ENCODE results near the gene RIN3.

Gene RIN3

GRCh38 chr14:92590941-92591340 lies 77.4 kb downstream of the RIN3 start:
- in situ Hi-C loops (cut with MboI; ENCODE audit: low sequenced_read_pairs): no loop called here

GRCh38 chr14:92591346-92591745 lies 77.8 kb downstream of the RIN3 start:
- in situ Hi-C loops (cut with MboI; ENCODE audit: low sequenced_read_pairs): no loop called here

DNA sequence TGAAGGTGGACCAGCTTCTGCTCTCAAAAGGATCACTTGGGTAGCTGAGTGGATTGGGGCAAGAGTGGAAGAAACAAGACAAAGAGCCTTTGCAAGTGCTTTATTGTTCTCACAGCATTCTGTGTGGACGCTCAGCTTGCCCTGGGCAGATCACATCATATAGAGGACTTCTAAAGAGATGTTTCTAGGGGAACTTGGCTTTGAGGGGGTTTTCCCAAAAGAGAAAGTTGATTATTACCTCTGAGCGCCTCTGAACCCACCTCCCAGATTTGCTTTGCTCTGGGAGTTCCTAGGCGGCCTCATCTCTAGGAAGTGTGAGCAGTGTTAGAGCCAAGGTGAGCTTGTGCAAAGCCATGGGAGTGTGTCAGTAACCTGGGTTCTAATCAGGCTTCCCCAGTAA lies 81.7 kb downstream of the RIN3 start:
- in situ Hi-C loops (cut with MboI; ENCODE audit: low sequenced_read_pairs): no loop called here

GRCh38 chr14:92596331-92596907 lies 82.8 kb downstream of the RIN3 start:
- in situ Hi-C loops (cut with MboI; ENCODE audit: low sequenced_read_pairs): no loop called here

- in situ Hi-C loops (cut with MboI; ENCODE audit: low sequenced_read_pairs): no loop called here
Observed at GRCh38 chr14:92597906-92598905, 84.6 kb downstream of the RIN3 start.

- in situ Hi-C loops (cut with MboI; ENCODE audit: low sequenced_read_pairs): no loop called here
Observed at GRCh38 chr14:92599811-92600210, 86.2 kb downstream of the RIN3 start.

DNA sequence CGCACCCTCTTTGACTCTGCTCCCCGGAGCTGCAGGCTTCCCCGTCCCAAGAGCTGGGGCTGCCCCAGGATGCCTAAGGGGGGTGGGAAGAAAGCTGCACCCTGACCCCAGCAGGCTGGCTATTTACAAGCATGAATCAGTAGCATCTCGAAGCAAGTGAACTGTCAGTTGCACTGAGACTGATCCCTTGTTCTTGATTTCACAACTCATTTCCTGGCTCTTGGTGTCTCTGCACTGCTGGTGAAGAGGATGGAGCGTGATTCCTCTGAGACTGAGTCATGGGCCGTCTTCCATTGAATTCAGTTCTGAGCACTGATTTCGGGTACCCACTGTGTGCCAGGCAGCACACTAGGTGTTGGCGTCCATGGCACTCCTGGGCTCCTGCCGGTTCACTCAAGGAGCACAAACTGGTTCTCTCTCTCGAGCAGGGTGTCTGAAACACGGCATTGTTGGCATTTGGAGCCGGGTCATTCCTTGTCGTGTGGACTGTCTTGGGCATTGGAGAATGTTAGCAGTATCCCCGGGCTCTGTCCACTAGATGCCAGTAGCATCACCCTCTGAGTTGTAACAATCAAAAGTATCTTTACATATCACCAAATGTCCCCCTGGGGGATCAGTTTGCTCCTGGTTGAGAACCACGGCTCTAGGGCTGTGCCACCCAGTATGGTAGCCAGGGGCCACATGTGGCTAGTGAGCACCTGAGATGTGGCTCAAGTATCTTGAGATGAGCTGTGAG lies 86.9 kb downstream of the RIN3 start:
- in situ Hi-C loops (cut with MboI; ENCODE audit: low sequenced_read_pairs): no loop called here

GRCh38 chr14:92601131-92601710 lies 87.6 kb downstream of the RIN3 start:
- in situ Hi-C loops (cut with MboI; ENCODE audit: low sequenced_read_pairs): no loop called here

GRCh38 chr14:92601757-92602417 lies 88.3 kb downstream of the RIN3 start:
- in situ Hi-C loops (cut with MboI; ENCODE audit: low sequenced_read_pairs): no loop called here

- in situ Hi-C loops (cut with MboI; ENCODE audit: low sequenced_read_pairs): no loop called here
Observed at GRCh38 chr14:92603309-92604242, 90.0 kb downstream of the RIN3 start.

- in situ Hi-C loops (cut with MboI; ENCODE audit: low sequenced_read_pairs): no loop called here
Observed at GRCh38 chr14:92605274-92605940, 91.8 kb downstream of the RIN3 start.

GRCh38 chr14:92607251-92607650 lies 93.7 kb downstream of the RIN3 start:
- in situ Hi-C loops (cut with MboI; ENCODE audit: low sequenced_read_pairs): no loop called here

GRCh38 chr14:92607702-92608429 lies 94.3 kb downstream of the RIN3 start:
- in situ Hi-C loops (cut with MboI; ENCODE audit: low sequenced_read_pairs): no loop called here

DNA sequence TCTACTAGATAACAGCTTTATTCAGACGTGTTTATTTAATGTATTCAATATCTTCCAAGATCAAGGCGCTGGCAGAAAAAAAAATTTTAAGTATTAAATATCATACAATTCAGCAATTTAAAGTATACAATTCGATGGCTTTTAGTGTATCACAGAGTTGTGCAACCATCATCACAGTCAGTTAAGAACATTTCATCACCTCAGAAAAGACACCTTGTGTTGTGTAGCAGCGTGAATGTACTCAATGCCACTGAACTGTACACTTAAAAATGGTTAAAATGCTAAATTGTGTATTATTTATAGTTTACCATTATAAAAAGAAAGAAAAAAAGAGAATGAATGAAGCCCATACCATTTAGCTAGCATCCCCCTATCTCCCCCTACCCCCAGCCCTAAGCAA lies 96.4 kb downstream of the RIN3 start:
- in situ Hi-C loops (cut with MboI; ENCODE audit: low sequenced_read_pairs): no loop called here

DNA sequence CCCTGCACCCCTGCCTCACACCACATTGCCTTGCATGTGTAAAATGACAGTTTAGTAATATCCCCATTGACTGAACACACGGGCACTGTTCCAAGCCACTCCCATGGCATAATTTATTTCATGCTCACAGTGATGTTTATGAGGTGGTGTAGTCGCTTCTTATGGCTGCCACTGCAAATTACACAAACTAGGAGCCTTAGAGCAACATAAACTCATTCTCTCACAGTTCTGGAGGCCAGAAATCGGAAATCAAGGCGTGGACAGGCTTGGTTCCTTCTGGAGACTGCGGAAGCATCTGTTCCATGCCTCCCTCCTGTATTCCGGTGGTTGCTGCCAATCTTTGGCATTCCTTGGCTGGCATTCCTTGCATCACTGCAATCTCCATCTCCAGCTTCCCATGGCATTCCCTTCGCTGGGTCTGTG lies 97.3 kb downstream of the RIN3 start:
- in situ Hi-C loops (cut with MboI; ENCODE audit: low sequenced_read_pairs): no loop called here

- in situ Hi-C loops (cut with MboI; ENCODE audit: low sequenced_read_pairs): no loop called here
Observed at GRCh38 chr14:92613008-92613658, 99.6 kb downstream of the RIN3 start.

- in situ Hi-C loops (cut with MboI; ENCODE audit: low sequenced_read_pairs): no loop called here
Observed at GRCh38 chr14:92613681-92614260, 100.2 kb downstream of the RIN3 start.

Measured in hTERT RPE-1 (cell line).